NCI-H187 treated with DMSO at 0.1 percent for 48 hours (cell line): Measurements from ENCODE around the gene TOX3.

Experiments used
- DNase-seq: peaks from one replicate; lab custom pipeline; 2025; lab: John Stamatoyannopoulos, UW

The TOX3 gene

GRCh38 chr16:52547004-52547833 is at the start of gene TOX3:
TOX3 (minus strand) TSS chr16:52547143; CDS start chr16:52546723, 420 bp downstream.
- DNase-seq = no peak

- DNase-seq = no peak
Observed at GRCh38 chr16:52592778-52593177, 45.8 kb upstream of the TOX3 start.

DNA sequence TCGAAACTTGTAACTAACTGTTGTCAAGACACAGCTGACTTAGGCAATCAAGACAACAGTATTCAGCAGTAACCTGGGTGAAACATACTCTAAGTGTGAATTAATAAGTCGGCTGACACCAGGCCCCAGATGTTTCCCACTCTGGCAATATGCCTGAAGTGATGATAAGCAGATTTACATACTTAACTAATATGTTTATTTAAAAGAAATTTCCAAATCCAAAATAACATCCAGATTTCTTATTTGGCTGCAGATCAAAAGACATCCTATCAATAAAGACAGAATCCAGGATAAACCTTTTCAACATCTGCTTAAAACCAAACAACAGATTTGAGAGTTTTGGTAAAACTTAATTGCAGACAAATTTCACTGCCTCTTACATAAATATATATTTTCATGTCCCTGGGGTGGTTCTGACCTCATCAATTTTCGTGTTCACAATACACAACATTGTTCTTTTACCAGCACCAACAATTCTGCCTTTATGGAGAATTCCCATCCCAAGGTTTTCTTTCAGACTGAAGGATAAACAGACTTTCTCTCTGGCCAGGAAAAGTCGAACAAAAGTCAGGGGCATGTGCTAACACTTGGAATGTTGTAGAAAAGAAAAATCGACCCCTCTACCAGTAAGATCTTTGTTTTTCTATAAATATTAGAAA is 45.1 kb upstream of the TOX3 start:
- DNase-seq = no peak

DNA sequence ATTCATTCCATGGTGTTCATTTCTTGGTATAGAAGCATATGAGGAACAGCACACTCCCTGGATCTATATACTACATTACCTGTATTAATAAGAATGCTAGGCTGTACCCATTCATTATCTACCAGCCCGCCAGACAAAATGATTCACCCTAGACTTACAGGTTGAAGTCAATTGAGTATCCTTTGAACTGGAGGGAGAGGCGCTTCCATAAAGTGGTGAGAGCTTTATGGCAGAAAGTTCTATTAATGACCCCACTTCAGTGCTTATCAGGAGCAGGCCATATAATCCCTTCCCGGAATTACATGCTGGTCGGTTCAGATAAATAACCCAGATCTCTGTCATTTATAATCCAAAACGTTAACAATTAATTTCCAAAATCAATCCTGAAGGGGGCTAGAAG is 44.5 kb upstream of the TOX3 start:
- no peak for DNase-seq

DNA sequence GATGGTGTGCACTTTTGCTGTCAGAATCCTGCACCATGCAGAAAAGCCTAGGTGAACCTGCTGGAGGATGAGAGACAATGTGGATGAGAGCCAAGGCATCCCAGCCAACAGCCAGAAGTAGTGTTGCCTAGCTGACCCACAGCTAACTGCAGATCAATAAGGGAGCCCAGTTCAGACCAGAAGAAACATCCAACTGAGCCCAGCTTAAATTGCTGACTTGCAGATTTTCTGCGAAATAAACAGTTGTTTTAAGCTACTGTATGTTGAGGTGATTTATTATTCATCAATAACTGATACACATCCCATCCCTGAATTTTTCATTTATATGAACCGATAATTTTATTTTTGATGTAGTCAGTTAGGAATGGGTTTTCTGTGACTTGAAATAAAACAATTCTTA is 39.2 kb upstream of the TOX3 start:
- DNase-seq = no peak

DNA sequence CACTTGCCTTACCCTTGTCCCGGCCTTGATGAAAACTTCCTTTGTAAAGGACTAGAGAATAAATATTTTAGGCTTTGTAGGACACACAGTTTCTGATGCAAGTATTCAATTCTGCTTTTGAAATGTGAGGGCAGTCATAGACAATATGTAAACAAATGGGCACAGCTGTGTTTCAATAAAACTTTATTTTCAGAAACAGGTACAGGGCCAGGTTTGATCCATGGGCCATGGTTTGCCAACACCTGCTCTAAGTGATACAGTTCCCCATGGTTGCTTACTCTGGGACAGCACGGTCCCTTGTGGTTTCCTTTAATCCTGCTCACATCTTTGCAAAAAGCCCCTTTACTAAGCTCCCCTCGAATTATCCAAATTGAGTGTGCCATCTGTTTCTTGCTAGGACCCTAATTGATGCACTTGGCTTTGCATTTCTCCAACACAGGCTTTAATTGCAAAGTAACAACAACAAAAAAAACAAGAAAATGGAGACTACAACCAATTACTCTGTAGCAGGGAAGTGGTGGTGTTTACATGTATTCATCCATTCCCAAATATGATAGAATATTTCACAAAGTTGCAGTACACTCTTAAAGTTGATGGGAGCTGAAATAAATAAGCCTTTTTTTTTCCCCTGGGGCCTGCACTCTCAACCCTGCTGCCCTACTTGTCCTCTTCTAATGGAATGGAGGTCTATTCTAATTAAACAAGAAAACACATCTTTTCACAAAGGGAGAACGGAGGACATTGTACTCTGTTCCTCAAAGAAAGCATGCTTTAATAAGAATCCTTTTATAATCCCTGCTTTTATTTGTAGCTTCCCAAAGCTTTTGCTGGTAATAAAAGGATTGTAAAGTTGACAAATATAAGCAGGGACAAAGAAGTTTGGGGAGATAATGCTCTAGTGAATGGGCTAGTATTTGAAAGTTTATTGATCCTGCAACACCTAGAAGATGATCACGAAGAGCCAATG is 37.7 kb upstream of the TOX3 start:
- DNase-seq = no peak

DNA sequence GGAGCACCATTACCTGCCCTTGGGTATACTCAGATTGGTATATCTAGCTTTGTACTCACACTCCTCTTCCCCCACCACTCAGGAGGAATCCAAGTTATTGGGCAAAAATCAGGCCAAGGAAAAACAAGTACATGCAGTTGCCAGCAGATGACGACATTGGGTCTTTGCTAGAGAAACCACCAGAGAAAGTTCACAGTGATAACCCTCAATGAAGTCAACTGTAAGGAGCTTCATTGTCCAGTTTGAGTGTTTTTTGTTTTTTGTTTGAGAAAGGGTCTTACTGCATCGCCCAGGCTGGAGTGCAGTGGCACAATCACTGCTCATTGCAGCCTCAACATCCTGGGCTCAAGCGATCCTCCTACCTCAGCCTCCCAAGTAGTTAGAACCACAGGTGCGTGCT is 34.6 kb upstream of the TOX3 start:
- DNase-seq = no peak

- no peak for DNase-seq
Observed at GRCh38 chr16:52580488-52580887, 33.5 kb upstream of the TOX3 start.

- no peak for DNase-seq
Observed at GRCh38 chr16:52578829-52579498, 32.0 kb upstream of the TOX3 start.

GRCh38 chr16:52578007-52578828 is 31.3 kb upstream of the TOX3 start:
- DNase-seq = no peak

GRCh38 chr16:52577130-52577706 is 30.3 kb upstream of the TOX3 start:
- no peak for DNase-seq

GRCh38 chr16:52573365-52574299 is 26.7 kb upstream of the TOX3 start:
- no peak for DNase-seq

DNA sequence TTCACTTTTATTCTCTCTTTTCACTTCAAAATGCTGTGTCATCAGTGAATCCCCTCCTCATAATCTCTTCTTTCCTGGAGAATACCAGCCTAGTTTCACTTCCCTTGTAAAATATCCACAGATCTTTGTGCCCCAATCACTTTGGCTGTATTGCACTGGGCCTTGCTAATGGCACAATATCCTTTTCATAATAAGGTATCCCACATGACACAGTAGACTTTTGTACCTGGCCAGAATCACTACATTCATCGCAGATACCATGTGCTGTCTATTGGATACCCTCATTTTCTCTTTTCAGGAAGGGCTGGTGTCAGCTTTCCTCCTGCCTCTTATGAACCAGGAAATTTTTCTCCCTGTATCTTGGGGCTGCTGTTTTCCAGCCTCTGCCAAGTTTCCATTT is 25.7 kb upstream of the TOX3 start:
- no peak for DNase-seq

- DNase-seq = no peak
Observed at GRCh38 chr16:52570495-52571091, 23.6 kb upstream of the TOX3 start.

DNA sequence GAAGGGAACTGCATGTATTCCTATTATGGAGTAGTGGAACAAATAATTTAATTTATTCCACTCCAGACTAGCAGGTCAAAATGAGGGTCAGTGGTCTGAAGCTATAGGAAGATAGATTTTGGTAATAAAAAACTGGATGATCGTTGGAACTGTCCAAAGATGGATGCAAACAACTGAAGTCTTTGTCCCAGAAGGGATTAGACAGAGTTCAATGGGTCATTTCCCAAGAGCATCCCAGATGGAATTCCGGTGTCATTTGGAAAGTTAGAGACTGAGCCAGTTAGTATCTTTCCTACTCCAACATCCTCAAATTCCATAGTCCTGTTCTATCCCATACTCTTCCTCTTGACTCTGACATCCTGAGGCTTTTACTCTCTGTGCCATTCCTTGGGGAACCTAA is 22.8 kb upstream of the TOX3 start:
- DNase-seq = no peak

- no peak for DNase-seq
Observed at GRCh38 chr16:52568983-52569690, 22.2 kb upstream of the TOX3 start.

GRCh38 chr16:52568495-52568894 is 21.6 kb upstream of the TOX3 start:
- DNase-seq = no peak

DNA sequence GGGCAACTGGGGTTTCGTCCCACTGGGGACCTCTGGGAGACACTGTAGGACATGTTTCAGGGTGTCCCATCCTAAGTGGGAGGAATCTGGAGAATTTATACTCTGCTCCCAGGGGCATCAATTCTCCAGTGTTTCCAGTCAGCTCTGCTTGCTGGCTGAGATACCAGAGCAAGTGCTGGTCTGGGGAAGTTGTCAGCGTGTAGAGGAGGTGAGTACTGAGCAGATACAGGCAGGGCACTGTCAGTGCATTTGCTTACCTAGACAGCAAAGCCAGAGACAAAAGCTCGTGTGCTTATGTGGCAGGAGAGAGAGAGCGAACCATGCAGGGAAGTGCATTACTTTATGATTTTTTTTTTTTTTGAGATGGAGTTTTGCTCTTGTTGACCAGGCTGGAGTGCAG is 20.2 kb upstream of the TOX3 start:
- DNase-seq = no peak
